Liver (tissue), 9 donors: ENCODE measurements around the gene TMEM45A. TPM values are rescaled to one million over a fixed set of nuclear protein-coding genes. Genes with fewer than 3 reads are reported as not detected.
A peak's percentile ranks its signal among the peaks of the same experiment; 100 is the strongest.

Experiments
- DNase-seq: peaks from one replicate; pipeline ENCODE4 v3.0.0-alpha.2; 2017; ENCODE audit warnings: low spot score
- H3K27ac ChIP-seq, 2 donors: one replicate each; pipeline ENCODE4 v1.7.0; 2013; ENCODE audit warnings: inconsistent platforms in 2 of 2, low read length in 2 of 2, control low read depth in 1 of 2, low read depth in 1 of 2, mild to moderate bottlenecking in 1 of 2
- H3K27me3 ChIP-seq, 4 donors: one replicate each; pipeline versions ENCODE4 v1.6.1 to v1.7.0; 2013; ENCODE audit warnings: low read length in 3 of 4, inconsistent platforms in 1 of 4, mild to moderate bottlenecking in 1 of 4, moderate library complexity in 1 of 4; ENCODE audit not compliant: control insufficient read depth in 4 of 4, insufficient read depth in 4 of 4
- H3K36me3 ChIP-seq, 4 donors: one replicate each; pipeline versions ENCODE4 v1.6.1 to v1.7.0; 2013; ENCODE audit warnings: low read length in 3 of 4, mild to moderate bottlenecking in 3 of 4, low read depth in 1 of 4, moderate library complexity in 1 of 4; ENCODE audit not compliant: control insufficient read depth in 4 of 4, insufficient read depth in 3 of 4
- H3K4me1 ChIP-seq, 4 donors: one replicate each; pipeline versions ENCODE4 v1.6.1 to v1.7.0; 2013; ENCODE audit warnings: low read length in 3 of 4, mild to moderate bottlenecking in 3 of 4, moderate library complexity in 1 of 4; ENCODE audit not compliant: control insufficient read depth in 4 of 4, insufficient read depth in 4 of 4
- H3K4me3 ChIP-seq, 3 donors: one replicate each; pipeline versions ENCODE4 v1.6.1 to v1.7.0; 2013; ENCODE audit warnings: low read length in 3 of 3, control low read depth in 1 of 3, low read depth in 1 of 3, mild to moderate bottlenecking in 1 of 3
- H3K9ac ChIP-seq, 2 donors: one replicate each; pipeline ENCODE4 v1.7.0; 2013; ENCODE audit warnings: low read length in 2 of 2, mild to moderate bottlenecking in 2 of 2, moderate library complexity in 2 of 2, control low read depth in 1 of 2, low read depth in 1 of 2
- H3K9me3 ChIP-seq, 4 donors: one replicate each; pipeline versions ENCODE4 v1.6.1 to v1.7.0; 2013; ENCODE audit warnings: low read length in 3 of 4; ENCODE audit not compliant: control insufficient read depth in 4 of 4
- ATF3 ChIP-seq: IDR thresholded peaks from 2 replicates; pipeline ENCODE4 v1.6.1; 2016; ENCODE audit warnings: antibody characterized with exemption
- CTCF ChIP-seq: fragments of 150-350 bp; IDR thresholded peaks from 2 replicates; pipeline ENCODE4 v1.5.1; 2017; ENCODE audit warnings: improper control_type of control experiment, low read depth, low read length; ENCODE audit not compliant: missing input control
- EGR1 ChIP-seq, 2 donors: IDR thresholded peaks; 2 replicates each; pipeline ENCODE4 v1.6.1; 2016 to 2018; ENCODE audit warnings: antibody characterized with exemption in 2 of 2, low read depth in 2 of 2
- FOXA1 ChIP-seq: IDR thresholded peaks from 2 replicates; pipeline ENCODE4 v1.6.1; 2016; ENCODE audit warnings: antibody characterized with exemption
- FOXA2 ChIP-seq: IDR thresholded peaks from 2 replicates; pipeline ENCODE4 v1.6.1; 2016; ENCODE audit warnings: antibody characterized with exemption
- GABPA ChIP-seq, 2 donors: IDR thresholded peaks in 1 of 2; conservative IDR thresholded peaks in 1 of 2; 2 replicates each; pipeline ENCODE4 v1.6.1; 2016; ENCODE audit warnings: antibody characterized with exemption in 2 of 2, mild to moderate bottlenecking in 1 of 2, moderate library complexity in 1 of 2
- HNF4A ChIP-seq, 2 donors: conservative IDR thresholded peaks; 2 replicates each; pipeline ENCODE4 v1.6.1; 2016; ENCODE audit warnings: antibody characterized with exemption in 2 of 2, mild to moderate bottlenecking in 2 of 2
- HNF4G ChIP-seq: IDR thresholded peaks from 2 replicates; pipeline ENCODE4 v1.6.1; 2016; ENCODE audit warnings: antibody characterized with exemption
- JUND ChIP-seq, 2 donors: IDR thresholded peaks; 2 replicates each; pipeline ENCODE4 v1.6.1; 2016; ENCODE audit warnings: antibody characterized with exemption in 2 of 2
- MAX ChIP-seq: IDR thresholded peaks from 2 replicates; pipeline ENCODE4 v1.6.1; 2016; ENCODE audit warnings: antibody characterized with exemption
- NR2F2 ChIP-seq: IDR thresholded peaks from 2 replicates; pipeline ENCODE4 v1.6.1; 2016; ENCODE audit warnings: antibody characterized with exemption
- RAD21 ChIP-seq, 2 donors: IDR thresholded peaks; 2 replicates each; pipeline ENCODE4 v1.6.1; 2016; ENCODE audit warnings: antibody characterized with exemption in 2 of 2, mild to moderate bottlenecking in 2 of 2
- REST ChIP-seq: IDR thresholded peaks from 2 replicates; pipeline ENCODE4 v1.6.1; 2016; ENCODE audit warnings: antibody characterized with exemption, mild to moderate bottlenecking
- RXRA ChIP-seq, 2 donors: IDR thresholded peaks; 2 replicates each; pipeline ENCODE4 v1.6.1; 2017 to 2018; ENCODE audit warnings: antibody characterized with exemption in 2 of 2, mild to moderate bottlenecking in 1 of 2
- SP1 ChIP-seq: IDR thresholded peaks from 2 replicates; pipeline ENCODE4 v1.6.1; 2018; ENCODE audit warnings: antibody characterized with exemption, mild to moderate bottlenecking
- TAF1 ChIP-seq: conservative IDR thresholded peaks from 2 replicates; pipeline ENCODE4 v1.6.1; 2016; ENCODE audit warnings: antibody characterized with exemption, mild to moderate bottlenecking
- YY1 ChIP-seq: IDR thresholded peaks from 2 replicates; pipeline ENCODE4 v1.6.1; 2016; ENCODE audit warnings: antibody characterized with exemption, mild to moderate bottlenecking
- ZBTB33 ChIP-seq: IDR thresholded peaks from 2 replicates; pipeline ENCODE4 v1.6.1; 2016; ENCODE audit warnings: antibody characterized with exemption
- WGBS: extraction: QIAGEN DNeasy Blood & Tissue Kit; methylation state at CpG from one replicate; pipeline ENCODE4 v1.1.7; 2013; 5-methylcytosine and 5-hydroxymethylcytosine counted together
- polyA plus RNA-seq, 2 donors: library from polyadenylated mRNA; stranded (reverse) in 1 of 2; unstranded in 1 of 2; fragments of 200-250 nt in 1 of 2; fragments of >200 nt in 1 of 2; fragmentation: Nextera tagmentation in 1 of 2; extraction: Ambion mirVana in 1 of 2; gene quantifications; one replicate each; pipeline versions ENCODE4 v1.2.1 to v1.2.3, GENCODE V29; 2013 to 2015
- total RNA-seq, 2 donors: library from RNA; depleted of rRNA; stranded (reverse); fragments of >200 nt; gene quantifications; one replicate each; pipeline ENCODE4 v1.2.3, GENCODE V29; 2014
- donor health status: healthy.
- donor health status: healthy.
- donor health status: healthy.
- donor health status: healthy.
- donor health status: healthy.

TMEM45A gene
- total and polyA plus RNA-seq, 4 donors: 7.1 to 65.8 (median 45.1) TPM

- TF ChIP-seq ZBTB33: no peak
- no peak for TF ChIP-seq YY1
- no peak for TF ChIP-seq EGR1 (IDR thresholded peaks at IDR 0.05; ENCODE audit: low read depth in 2 of 2)
- TF ChIP-seq HNF4A (conservative IDR thresholded peaks at IDR 0.05): peak; percentile 11 to 26
Measured at GRCh38 chr3:100603469-100603868, 111.0 kb downstream of the TMEM45A start (continued).

- H3K9me3 ChIP-seq: peaks cover 0 to 1% (median 0%) of the 10 kb centered on the region in 4 donors
- H3K36me3 ChIP-seq: no peaks in the 10 kb centered on the region
- H3K27me3 ChIP-seq: no peaks in the 10 kb centered on the region
- TF ChIP-seq HNF4G (no peak), JUND (IDR thresholded peaks at IDR 0.05) (no peak), MAX (no peak), HNF4A (conservative IDR thresholded peaks at IDR 0.05) (no peak), SP1 (no peak), RAD21 (IDR thresholded peaks at IDR 0.05) (no peak), TAF1 (no peak), GABPA (IDR thresholded peaks at IDR 0.05 in 1 of 2, conservative IDR thresholded peaks at IDR 0.05 in 1 of 2) (no peak), YY1 (no peak), CTCF (no peak), EGR1 (IDR thresholded peaks at IDR 0.05; ENCODE audit: low read depth in 2 of 2) (no peak), NR2F2 (no peak), FOXA1 (no peak), ZBTB33 (no peak), ATF3 (no peak), RXRA (IDR thresholded peaks at IDR 0.05) (no peak), FOXA2 (no peak), REST (no peak)
- peaks cover 0 to 21% (median 20%) of the 10 kb centered on the region in 4 donors for H3K4me1 ChIP-seq
- no peak overlapping the region for H3K27ac ChIP-seq
- H3K4me3 ChIP-seq: no peak overlapping the region
- no peak for DNase-seq
- WGBS: 93% methylated on average over 8 of the region's 8 CpGs
- no peak overlapping the region for H3K9ac ChIP-seq
Measured at GRCh38 chr3:100605358-100605757, 112.9 kb downstream of the TMEM45A start.
